Activated CD4-positive, CD25-positive, alpha-beta regulatory T cell (primary cell): ENCODE measurements around the gene CAPN1.

ENCODE experiments used
- DNase-seq, 4 experiments: peaks; one replicate each; lab custom pipeline; 2025; lab: John Stamatoyannopoulos, UW

The CAPN1 gene

GRCh38 chr11:65194564-65194963, 12.8 kb downstream of the CAPN1 start:
- DNase-seq, result no peak

GRCh38 chr11:65204143-65204542, 22.4 kb downstream of the CAPN1 start:
- no peak for DNase-seq

- peak in 2 of 4 experiments; percentile 36 for DNase-seq
Measured at GRCh38 chr11:65204646-65205601, 23.2 kb downstream of the CAPN1 start.

GRCh38 chr11:65205602-65205967, 23.9 kb downstream of the CAPN1 start:
- DNase-seq, result no peak

GRCh38 chr11:65206441-65206841, 24.7 kb downstream of the CAPN1 start:
- DNase-seq, result no peak

- no peak for DNase-seq
Measured at GRCh38 chr11:65206901-65207300, 25.2 kb downstream of the CAPN1 start.

- DNase-seq, result no peak
Measured at GRCh38 chr11:65207918-65208784, 26.4 kb downstream of the CAPN1 start.

- no peak for DNase-seq
Measured at GRCh38 chr11:65208785-65209710, 27.3 kb downstream of the CAPN1 start.

- no peak for DNase-seq
Measured at GRCh38 chr11:65209711-65210360, 28.1 kb downstream of the CAPN1 start.

- DNase-seq, result no peak
Measured at GRCh38 chr11:65210361-65210731, 28.6 kb downstream of the CAPN1 start.

- no peak for DNase-seq
Measured at GRCh38 chr11:65210748-65211147, 29.0 kb downstream of the CAPN1 start.

GRCh38 chr11:65211293-65212105, 29.8 kb downstream of the CAPN1 start:
- DNase-seq, result no peak

- no peak for DNase-seq
Measured at GRCh38 chr11:65212226-65212801, 30.6 kb downstream of the CAPN1 start.

- peak in 1 of 4 experiments; percentile 16 for DNase-seq
Measured at GRCh38 chr11:65213322-65214211, 31.8 kb downstream of the CAPN1 start.

GRCh38 chr11:65214212-65214845, 32.6 kb downstream of the CAPN1 start:
- DNase-seq, result no peak

GRCh38 chr11:65215441-65216076, 33.8 kb downstream of the CAPN1 start:
- DNase-seq, result no peak

- DNase-seq, result no peak
Measured at GRCh38 chr11:65216830-65217229, 35.1 kb downstream of the CAPN1 start.
